Head of caudate nucleus (tissue), 42 donors: Measurements from ENCODE around the gene HBM.

ENCODE experiments used
- DNase-seq, 42 donors: peaks; one replicate each; pipeline versions ENCODE4 v3.0.0 to v3.0.0-alpha.2; 2020 to 2021; ENCODE audit warnings: mixed read lengths in 7 of 42
- intact Hi-C: fragments of 100-400 bp; cut with DNase I; formaldehyde crosslinking; loops from one replicate; pipeline ENCODE4 v1.15.0; 2022

The HBM gene

DNA sequence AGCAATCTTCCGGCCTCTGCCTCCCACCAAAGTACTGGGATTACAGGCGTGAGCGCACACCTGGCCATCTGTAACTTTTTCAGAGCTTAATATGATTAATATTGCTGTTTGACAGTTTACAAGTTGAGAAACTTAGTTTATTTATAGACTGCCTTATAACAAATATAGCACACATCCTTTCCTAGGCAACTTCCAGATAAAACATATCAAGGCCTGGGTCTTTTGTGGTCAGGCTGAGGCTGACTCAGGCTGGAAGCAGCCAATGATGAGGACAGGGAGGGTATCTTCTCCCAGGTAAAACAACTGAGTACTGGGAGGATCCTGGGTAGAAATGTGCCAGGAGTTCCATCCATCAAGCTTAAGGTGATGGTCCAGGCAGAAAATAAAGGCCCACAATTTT, 47.2 kb downstream of the HBM start:
- no peak for DNase-seq
- intact Hi-C loops, result no loop called here
